GM21576 (cell line): ENCODE results near the gene PRSS2.
"Not testable (repeated sequence)": the region's sequence is repeated elsewhere in the genome, so short reads cannot be mapped to it uniquely, and the experiment has no call there.

Experiments
- ATAC-seq: cut with Tn5 transposase; IDR thresholded peaks from one replicate; pipeline ENCODE4 v1.9.1; 2021; ENCODE audit warnings: mild to moderate bottlenecking, moderate library complexity; ENCODE audit not compliant: unreplicated experiment

Gene PRSS2

DNA sequence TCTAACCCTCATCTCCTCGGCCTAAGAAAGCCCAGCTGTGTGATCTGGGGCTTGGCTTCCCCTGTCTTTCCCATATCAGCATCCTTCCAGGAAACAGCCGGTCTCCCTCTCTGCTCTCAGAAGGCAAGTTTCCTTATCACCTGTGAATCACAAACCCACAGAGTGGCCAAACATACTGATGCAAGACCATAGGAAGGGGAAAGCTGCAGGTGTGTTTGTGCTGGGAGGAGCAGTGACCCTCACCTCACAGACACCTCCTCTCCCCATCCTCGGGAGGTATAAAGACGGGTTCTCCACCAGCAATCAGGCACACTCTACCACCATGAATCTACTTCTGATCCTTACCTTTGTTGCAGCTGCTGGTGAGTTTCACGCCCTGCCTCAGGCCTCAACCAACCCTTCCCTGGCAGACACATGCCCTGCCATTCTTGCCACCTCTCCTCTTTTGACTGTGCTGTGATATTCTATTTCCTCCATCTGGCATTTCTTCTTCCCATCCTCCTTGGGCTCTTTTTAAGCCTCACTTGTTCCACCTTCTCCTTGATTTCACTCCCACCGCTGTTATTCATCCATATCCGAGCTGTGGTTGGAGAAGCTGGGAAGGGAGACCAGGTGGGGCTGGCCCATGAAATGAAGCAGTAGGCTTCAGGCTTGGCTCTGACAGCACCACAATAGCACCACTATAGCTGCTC, at the start of gene PRSS2:
PRSS2 (plus strand) TSS at position 310 of the 692 bp plus-strand sequence; CDS start at position 323, 13 bp downstream.
- ATAC-seq = no peak

DNA sequence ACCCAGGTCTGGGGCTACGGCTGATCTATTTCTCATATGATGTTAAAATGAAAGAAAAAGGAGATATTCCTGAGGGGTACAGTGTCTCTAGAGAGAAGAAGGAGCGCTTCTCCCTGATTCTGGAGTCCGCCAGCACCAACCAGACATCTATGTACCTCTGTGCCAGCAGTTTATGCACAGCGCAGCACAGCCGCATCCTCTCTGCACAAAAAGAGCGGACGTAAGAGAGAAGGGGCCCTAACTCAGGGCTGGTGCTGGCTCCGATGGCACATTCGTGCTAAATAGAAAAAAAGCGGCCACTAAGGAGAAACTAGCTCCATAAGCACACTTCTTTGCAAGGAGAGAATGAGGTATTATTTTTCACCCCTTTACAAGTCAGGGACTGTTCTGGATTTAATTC, 49.8 kb upstream of the PRSS2 start:
- no peak for ATAC-seq

DNA sequence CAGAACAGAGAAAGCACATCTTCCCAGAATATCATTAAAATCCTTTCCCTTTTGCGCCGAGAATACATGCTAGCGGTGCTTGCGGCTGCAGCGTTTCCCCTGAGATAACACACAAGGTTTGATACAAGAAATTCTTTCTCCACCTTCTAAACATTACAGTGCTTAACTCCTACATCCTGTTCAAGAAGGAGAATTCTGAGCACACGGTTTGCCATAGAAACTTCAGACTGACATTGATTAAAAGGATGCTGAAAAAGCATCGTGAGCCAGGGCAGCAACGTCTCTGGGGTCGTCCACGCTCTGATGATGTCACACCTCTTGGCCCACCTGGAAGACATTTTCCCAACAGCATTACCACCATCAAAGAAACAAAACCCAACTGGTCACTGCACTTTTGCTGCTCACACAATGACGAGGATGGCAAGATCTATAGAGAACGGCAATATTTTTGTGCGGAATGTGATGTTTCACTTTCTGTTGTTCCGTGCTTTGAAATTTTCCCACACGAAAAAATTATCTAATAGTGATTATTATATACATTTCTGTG, 48.4 kb upstream of the PRSS2 start:
- ATAC-seq = no peak

DNA sequence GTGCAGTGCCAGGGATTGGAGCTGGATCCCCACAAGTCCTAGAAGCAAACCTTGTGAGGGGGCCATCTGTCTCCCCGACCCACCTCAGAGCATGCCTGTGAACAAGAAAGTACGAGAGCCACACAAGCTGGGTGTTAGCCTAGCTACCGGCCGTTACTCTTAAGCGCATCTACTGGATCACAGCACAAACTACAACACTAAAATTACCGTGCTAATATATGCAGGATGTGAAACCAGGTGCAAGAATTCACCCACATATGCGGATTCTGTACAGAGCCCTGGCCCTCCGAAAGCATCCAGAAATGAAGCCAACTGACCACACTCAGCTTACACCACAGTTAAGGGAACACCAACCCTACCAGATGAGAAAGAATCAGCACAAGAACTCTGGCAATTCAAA, 37.5 kb upstream of the PRSS2 start:
- ATAC-seq = no peak

DNA sequence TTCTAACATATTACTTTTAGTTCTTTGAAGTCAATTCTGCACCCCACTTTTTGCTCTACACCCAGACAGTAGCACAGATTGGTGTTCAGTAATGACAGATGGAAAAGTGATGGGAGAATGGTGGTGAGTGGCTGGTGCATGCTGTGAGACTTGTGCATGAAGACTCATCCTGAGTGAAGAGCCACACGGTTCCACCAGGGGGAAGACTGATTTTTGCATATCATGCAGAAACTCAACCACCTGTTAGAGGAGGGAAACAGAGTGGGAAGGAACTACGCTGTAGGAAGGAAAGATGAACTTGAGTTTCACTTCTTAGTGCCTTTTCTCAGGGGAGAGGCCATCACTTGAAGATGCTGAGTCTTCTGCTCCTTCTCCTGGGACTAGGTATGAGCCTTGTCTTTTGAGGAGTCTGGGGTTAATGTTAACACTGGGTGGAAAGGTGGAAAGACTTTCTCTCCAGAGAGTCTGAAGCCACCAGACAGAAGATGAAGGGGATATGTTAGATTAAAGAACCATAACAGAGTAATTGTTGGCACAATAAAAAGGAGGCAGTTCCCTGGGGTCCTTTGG, 30.8 kb upstream of the PRSS2 start:
- ATAC-seq = peak; percentile 92

DNA sequence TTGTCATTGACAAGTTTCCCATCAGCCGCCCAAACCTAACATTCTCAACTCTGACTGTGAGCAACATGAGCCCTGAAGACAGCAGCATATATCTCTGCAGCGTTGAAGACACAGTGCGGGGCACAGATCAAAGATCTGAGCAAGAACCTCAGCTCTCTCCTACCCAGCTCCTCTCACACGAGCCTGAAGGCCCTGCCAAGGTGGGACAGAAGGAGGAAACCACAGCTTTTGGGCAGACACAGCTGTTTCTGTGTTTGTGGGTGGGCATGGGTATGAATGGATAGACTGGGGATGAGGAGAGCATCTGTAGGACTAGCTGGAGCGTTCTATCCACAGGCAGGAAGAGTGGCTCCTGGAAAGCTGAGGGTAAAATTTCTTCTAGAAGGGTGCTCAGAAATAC, 30.0 kb upstream of the PRSS2 start:
- no peak for ATAC-seq

DNA sequence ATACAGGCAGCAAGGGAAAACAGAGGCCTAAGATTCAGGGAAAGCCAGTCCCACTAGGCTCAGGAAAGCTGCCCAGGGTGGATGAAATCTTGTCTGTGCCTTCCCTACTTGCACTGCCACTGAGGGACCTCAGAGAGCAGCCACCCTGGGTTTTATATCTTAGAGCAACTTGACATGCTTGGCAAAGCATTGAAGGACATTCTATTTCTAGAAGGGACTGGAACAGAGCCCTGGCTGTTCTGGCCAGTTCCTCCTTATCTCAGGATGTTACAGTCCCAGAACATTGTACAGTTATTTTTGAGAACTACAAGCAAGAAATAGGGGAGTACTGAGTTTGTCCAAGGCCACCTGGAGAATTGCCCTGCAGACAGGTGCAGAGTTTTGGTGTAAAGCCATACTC, 28.8 kb upstream of the PRSS2 start:
- not testable (repeated sequence) for ATAC-seq

DNA sequence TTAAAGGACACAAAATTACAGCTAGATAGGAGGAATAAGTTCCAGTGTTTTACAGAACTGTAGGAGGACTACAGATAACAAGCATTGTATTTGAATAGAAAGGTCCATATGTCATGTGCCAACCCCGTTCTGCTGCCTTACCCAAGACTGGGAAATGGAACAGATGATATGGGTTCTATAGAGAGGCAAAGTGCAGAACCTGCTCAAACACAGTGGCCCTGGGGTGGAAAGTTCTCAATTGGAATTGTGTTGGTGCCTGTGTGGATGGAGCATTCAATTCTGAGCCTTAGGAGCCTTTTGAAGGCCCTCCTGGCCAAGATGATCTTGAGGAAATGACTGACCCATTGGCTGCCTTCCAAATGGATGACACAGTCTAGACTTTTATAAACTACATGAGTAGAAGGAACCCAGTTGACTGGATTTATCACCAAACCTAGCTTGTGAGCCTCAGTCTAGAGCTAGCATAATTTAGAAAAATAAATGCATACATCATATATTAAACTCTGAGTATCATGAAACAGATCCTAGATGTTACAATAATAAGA, 25.6 kb upstream of the PRSS2 start:
- no peak for ATAC-seq

DNA sequence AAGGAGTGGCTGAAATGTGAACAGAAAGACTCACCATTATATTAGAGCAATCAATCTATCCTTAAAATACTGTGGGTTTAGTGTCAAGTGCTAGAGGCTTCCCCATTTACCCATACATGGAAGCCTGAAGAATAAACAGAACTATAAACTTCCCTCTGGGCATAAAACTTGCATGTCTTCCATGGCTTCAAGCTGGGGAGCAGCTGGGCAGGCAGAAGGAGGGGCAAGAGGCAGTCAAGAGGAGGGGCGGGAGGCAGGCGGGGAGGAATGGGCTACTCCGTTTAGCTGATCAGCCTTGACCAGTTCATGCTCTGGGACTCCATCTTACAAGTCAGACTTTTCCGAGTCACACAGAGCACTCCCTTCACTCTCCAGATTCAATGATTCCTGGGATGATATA, 25.0 kb upstream of the PRSS2 start:
- ATAC-seq = no peak

DNA sequence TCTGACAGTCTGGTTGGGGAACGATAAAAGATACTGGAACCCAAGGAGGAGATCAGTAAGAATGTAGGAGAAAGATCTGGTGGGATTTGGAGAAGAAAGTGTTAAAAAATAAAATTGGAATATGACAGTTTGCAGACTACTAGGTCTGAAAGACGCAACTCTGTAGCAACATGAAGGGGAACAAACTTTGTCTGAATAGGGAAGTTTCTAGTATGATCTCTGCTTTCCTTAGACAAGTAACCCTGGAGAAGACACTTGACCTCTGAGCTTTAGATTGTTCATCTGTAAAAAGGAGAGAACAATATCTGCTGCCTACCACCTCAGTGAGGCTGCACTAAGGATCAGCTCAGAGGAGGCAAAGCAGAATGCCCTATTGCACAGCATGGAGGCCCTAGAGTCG, 24.5 kb upstream of the PRSS2 start:
- ATAC-seq = no peak

DNA sequence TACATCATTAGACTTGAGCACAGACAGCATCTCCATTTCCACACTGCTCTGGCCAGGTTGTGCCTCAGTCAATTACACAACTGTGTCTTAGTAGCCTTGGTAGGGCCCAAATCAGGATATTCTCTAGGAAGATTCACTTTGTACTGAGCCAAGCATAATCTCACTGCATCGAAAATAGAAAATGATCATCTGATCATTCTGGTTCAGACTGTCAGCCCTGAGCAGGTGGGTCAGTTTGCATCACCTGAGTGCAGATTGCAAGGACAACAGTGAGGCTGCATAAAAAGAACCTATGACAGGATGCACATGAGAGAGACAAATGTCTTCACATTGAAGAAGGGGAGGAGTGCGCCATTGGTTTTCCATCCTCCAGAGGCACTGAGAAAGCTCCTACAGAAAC, 22.4 kb upstream of the PRSS2 start:
- not testable (repeated sequence) for ATAC-seq

DNA sequence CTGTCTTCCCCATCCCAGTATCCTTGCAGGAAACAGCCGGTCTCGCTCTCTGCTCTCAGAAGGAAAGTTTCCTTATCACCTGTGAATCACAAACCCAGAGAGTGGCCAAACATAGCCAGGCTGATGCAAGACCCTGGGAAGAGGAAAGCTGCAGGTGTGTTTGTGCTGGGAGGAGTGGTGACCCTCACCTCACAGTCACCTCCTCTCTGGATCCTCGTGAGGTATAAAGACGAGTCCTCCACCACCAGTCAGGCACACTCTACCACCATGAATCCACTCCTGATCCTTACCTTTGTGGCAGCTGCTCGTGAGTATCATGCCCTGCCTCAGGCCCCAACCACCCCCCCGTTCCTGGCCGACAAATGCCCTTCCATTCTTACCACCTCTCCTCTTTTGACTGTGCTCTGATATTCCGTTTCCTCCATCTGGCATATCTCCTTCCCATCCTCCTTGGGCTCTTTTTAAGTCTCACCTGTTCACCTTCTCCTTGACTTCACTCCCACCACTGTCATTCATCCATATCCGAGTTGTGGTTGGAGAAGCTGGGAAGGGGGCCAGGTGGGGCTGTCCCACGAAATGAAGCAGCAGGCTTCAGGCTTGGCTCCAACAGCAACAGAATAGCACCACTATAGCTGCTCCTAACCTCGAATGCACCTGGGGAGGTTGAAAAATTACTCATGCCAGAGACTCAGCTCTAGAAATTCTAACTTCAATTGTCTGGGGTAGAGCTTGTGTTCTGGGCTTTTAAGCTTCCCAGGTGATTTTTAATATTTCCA, 21.4 kb upstream of the PRSS2 start, which contains the start of gene PRSS1:
PRSS1 (plus strand) TSS at position 255 of the 776 bp plus-strand sequence; CDS start at position 268, 13 bp downstream.
- ATAC-seq = no peak

DNA sequence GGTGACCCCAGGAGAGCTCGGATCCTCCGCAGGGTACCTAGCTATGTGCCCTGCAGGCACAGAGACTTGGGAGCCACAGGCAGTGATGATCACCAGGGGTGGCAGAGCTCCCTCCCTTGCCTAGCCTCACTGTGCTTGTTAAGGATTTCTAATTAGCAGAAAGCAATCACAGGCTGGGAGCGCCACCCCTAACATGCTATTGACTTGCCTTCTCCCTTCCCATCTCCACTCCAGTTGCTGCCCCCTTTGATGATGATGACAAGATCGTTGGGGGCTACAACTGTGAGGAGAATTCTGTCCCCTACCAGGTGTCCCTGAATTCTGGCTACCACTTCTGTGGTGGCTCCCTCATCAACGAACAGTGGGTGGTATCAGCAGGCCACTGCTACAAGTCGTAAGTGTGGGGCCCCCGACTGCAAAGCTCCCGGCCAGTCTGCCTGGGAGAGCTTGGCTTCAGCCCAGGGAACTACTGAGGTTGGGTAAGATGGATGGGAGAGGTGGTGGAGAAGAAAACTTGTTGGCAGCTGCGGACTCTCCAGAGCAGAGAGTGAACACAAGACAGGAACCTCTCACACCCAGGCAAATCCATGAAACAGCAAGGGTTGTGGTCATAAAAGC, 20.3 kb upstream of the PRSS2 start:
- no peak for ATAC-seq

DNA sequence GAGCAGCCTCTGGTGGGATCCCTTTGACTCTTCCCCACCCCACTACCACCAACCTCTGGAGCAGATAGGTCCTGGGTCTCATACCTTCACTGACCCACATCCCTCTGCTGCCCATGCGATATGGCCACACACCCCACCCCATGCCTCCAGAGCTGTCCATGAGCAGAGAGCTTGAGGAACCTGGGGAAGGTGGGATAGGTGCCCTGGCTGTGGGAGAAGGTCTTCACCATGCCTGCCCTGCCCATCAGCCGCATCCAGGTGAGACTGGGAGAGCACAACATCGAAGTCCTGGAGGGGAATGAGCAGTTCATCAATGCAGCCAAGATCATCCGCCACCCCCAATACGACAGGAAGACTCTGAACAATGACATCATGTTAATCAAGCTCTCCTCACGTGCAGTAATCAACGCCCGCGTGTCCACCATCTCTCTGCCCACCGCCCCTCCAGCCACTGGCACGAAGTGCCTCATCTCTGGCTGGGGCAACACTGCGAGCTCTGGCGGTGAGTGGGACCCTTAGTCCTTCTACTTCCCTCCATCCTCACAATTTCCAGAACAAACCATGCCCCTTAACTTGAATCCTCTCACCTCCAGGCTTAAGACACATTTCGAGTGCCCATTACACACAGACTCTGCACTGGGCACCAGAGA, 19.1 kb upstream of the PRSS2 start:
- ATAC-seq = not testable (repeated sequence)

DNA sequence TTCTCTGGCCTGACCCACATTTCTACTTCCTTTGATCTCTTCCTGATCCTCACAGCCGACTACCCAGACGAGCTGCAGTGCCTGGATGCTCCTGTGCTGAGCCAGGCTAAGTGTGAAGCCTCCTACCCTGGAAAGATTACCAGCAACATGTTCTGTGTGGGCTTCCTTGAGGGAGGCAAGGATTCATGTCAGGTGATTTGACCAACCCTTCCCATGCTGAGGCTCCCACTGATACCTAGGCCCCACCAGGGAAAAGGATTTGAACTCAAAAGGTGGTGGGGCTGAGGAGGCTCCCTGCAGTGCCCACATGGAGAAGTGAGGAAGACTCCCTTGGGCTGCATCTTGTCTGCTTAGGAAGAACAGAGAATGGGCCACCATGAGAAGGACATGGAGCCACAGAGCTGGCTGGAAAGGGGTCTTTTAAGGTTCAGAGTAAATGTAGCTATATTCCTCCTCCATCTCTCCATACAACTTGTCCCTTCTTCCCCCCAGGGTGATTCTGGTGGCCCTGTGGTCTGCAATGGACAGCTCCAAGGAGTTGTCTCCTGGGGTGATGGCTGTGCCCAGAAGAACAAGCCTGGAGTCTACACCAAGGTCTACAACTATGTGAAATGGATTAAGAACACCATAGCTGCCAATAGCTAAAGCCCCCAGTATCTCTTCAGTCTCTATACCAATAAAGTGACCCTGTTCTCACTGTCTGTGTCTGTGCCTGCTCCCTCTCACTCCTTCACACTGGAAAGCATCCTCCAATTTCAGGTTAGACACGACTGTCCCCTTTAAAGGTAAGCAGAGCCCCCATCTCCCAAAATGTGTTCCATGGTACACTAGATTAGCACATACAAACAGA, 18.2 kb upstream of the PRSS2 start:
- ATAC-seq = no peak

DNA sequence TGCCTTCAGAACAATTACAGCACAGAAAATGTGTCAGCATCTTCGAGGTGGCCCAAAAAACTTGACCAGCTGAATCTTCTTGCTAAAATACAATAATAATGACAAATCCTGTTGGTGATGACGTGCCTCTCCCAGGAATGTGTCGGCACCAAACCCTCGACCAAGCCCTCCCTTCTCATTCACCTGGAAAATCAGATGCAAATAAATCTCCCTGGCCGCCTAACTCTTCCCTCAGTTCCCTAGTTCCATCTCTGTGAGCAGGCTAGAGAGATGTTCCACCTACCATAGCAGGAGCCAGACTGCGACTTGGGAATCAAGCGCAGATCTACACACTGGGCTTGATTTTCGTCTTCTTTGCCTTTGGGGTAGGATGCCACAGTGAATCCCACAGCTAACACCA, 17.4 kb upstream of the PRSS2 start:
- no peak for ATAC-seq

DNA sequence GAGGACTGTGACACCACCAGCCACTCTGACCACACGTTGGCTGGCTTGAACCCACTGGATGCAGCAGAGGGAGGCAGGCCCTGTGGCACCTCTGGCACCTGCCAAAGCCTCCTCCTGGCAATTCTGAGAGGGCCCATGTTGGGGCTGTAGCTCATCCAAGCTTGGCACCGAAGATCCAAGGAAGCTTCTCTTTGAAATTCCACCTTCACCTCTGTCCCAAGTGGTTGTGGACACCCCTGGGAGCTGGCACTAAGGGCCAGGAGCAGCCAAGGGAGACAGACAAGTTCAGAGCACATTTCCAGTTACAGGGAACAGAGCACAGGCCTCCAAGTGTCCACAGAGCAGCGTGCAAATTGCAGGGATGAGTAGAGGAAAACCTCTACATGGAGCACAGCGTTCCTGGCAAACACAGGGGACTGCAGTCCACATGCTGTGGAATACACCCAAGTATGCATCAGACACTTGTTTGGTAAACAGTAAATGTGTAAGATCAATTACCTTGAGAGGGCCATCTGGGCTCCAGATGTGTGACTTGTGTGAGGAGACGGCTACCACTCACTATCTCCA, 16.8 kb upstream of the PRSS2 start:
- not testable (repeated sequence) for ATAC-seq

DNA sequence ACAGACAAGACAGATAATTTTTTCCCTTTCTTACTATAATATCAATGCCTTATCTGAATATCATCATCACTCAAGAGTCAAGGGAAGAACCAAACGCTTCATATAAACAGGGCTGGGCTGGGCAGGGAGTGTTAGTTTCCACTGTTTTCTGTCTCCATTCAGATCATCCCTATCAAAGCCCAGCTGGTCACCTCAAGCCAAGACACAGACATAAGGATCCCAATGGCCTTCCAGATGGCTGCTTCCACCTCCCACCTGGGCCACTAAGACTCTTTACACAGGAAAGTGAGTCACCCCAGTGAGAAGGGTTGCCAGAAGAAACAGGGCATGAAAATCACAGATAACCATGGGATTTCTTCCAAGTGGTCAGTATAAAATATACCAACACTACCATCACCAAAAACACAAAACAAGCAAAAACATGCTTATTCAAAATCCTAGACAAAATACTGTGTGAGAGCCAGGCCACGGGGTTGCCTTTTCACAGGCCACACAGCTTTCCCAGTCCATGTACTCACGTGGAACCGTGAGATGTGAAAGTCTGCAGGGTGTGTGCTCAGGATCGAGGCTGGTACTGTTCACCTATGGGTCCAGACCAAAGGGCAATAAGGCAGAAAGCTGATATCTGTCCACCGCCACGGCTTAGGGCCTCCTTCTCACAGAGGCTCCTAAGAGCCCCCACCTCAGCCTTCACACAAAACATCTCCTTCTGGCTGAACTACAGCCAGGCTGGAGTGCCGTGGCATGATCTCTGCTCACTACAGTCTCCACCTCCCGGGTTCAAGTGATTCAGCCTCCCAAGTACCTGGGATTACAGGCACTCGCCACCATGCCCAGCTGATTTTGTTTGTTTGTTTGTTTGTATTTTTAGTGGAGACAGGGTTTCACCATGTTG, 15.8 kb upstream of the PRSS2 start:
- no peak for ATAC-seq
